Measurements from ENCODE around the gene ACOXL.
"Not testable (repeated sequence)": the region's sequence is repeated elsewhere in the genome, so short reads cannot be mapped to it uniquely, and the experiment has no call there.

Gene ACOXL

DNA sequence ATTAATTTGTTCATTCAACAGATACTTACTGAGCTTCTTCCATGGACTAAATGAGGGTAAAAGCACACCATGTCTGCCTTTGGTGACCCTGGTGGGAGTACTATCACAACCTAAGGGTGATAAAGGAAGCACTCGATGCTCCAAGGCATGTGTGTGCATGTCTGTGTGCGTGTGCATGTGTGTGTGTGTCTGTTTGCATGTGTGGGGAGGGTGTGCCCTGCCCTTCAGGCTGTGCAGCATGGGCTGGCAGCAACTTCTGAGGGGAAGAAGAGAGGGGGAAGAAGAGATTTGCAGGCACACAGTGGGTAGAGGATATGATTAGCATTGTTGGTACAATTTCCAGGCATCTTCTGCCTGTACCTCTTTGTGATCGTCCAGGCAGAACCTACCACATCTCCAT, 121.6 kb downstream of the ACOXL start:
- no peaks in the 10 kb centered on the region for H3K36me3 ChIP-seq (ENCODE audit: control insufficient read depth in 1 of 2, insufficient read depth in 2 of 2, low read depth in 1 of 2, low read length in 2 of 2)
- H2BK12ac ChIP-seq (ENCODE audit: low read length in 2 of 2): no peak overlapping the region
- no peak overlapping the region for H3K23ac ChIP-seq (ENCODE audit: low read length in 2 of 2)
- no peaks in the 10 kb centered on the region for H3K4me1 ChIP-seq (ENCODE audit: control insufficient read depth, insufficient read depth, low read depth, low read length)
- H3K18ac ChIP-seq (ENCODE audit: low read depth in 1 of 2, low read length in 2 of 2): no peak overlapping the region
- WGBS: 76% methylated on average over 3 of the region's 3 CpGs
- H3K27ac ChIP-seq (ENCODE audit: low read length, poor library complexity, severe bottlenecking): no peak overlapping the region
- no peaks in the 10 kb centered on the region for H3K79me1 ChIP-seq (replicated peaks; ENCODE audit: low read length, poor library complexity, severe bottlenecking)
- H3K9ac ChIP-seq (ENCODE audit: low read length): no peak overlapping the region
- no peak overlapping the region for H3K4ac ChIP-seq (ENCODE audit: low read depth in 1 of 2, low read length in 2 of 2)
- no peak for DNase-seq
- H4K8ac ChIP-seq (ENCODE audit: low read length): no peak overlapping the region
- H3K4me3 ChIP-seq (ENCODE audit: insufficient read depth in 1 of 2, low read depth in 1 of 2, low read length in 2 of 2): no peak overlapping the region
- H2AFZ ChIP-seq (ENCODE audit: low read depth, low read length): no peak overlapping the region
- no peak overlapping the region for H2BK5ac ChIP-seq (ENCODE audit: low read depth, low read length, poor library complexity, severe bottlenecking)
- H3K4me2 ChIP-seq (ENCODE audit: low read length, poor library complexity, severe bottlenecking): no peak overlapping the region
- no peak overlapping the region for H2BK15ac ChIP-seq (ENCODE audit: low read depth, poor library complexity, severe bottlenecking)
- no peak overlapping the region for H2AK5ac ChIP-seq (ENCODE audit: low read length, severe bottlenecking)
- peaks cover 24 to 49% of the 10 kb centered on the region in 2 experiments for H3K27me3 ChIP-seq (ENCODE audit: control insufficient read depth in 1 of 2, insufficient read depth in 1 of 2, low read length in 2 of 2)
- H4K91ac ChIP-seq (ENCODE audit: low read length): no peak overlapping the region
- H3K9me3 ChIP-seq (ENCODE audit: control insufficient read depth, low read length): no peaks in the 10 kb centered on the region
- H2BK120ac ChIP-seq (ENCODE audit: low read depth, low read length): no peak overlapping the region
- H3K14ac ChIP-seq (ENCODE audit: low read length in 2 of 2): no peak overlapping the region

DNA sequence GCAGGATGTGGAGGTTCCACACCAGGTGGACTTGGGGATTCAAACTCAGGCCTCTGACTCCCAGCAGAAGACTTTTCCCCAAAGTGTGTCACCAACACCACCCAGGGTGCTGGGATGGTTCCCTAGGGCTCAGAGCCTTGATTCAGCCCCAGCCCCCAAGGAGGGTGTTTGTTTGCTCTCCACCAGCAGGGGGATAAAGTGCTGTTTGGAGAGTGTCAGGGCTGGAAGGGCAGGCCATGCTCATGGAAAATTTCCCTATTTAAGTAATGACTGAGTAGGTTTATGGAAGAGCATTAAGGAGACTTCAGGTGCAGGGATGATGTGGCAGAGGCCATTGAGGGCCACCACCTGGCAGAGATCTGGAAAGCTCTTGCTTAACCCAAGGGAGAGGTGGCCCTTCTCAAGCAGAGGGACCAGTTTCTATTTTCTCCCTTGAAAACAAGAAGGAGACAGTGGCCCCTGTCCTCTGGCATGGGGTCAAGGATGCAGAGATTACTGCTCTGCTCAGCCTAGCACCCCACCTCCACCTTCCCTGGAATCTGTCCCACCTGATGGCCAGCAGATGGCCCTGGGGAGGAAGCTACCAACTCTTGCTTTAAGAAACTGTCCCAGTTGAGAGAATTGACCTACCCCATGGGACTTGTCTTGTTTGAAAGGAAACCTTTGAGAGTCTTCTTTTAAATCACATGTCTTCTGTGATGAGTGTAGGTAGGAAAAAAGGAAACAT, 122.1 kb downstream of the ACOXL start:
- no peaks in the 10 kb centered on the region for H3K4me1 ChIP-seq (ENCODE audit: control insufficient read depth, insufficient read depth, low read depth, low read length)
- H3K79me1 ChIP-seq (replicated peaks; ENCODE audit: low read length, poor library complexity, severe bottlenecking): no peaks in the 10 kb centered on the region
- H3K18ac ChIP-seq (ENCODE audit: low read depth in 1 of 2, low read length in 2 of 2): no peak overlapping the region
- no peak overlapping the region for H3K4me3 ChIP-seq (ENCODE audit: insufficient read depth in 1 of 2, low read depth in 1 of 2, low read length in 2 of 2)
- H3K27ac ChIP-seq (ENCODE audit: low read length, poor library complexity, severe bottlenecking): no peak overlapping the region
- H3K23ac ChIP-seq (ENCODE audit: low read length in 2 of 2): no peak overlapping the region
- H2AFZ ChIP-seq (ENCODE audit: low read depth, low read length): no peak overlapping the region
- H3K4ac ChIP-seq (ENCODE audit: low read depth in 1 of 2, low read length in 2 of 2): no peak overlapping the region
- H2BK5ac ChIP-seq (ENCODE audit: low read depth, low read length, poor library complexity, severe bottlenecking): no peak overlapping the region
- no peak overlapping the region for H4K91ac ChIP-seq (ENCODE audit: low read length)
- no peak overlapping the region for H3K9ac ChIP-seq (ENCODE audit: low read length)
- H3K36me3 ChIP-seq (ENCODE audit: control insufficient read depth in 1 of 2, insufficient read depth in 2 of 2, low read depth in 1 of 2, low read length in 2 of 2): no peaks in the 10 kb centered on the region
- no peak overlapping the region for H3K4me2 ChIP-seq (ENCODE audit: low read length, poor library complexity, severe bottlenecking)
- H4K8ac ChIP-seq (ENCODE audit: low read length): no peak overlapping the region
- H2BK120ac ChIP-seq (ENCODE audit: low read depth, low read length): no peak overlapping the region
- H2BK12ac ChIP-seq (ENCODE audit: low read length in 2 of 2): no peak overlapping the region
- no peaks in the 10 kb centered on the region for H3K9me3 ChIP-seq (ENCODE audit: control insufficient read depth, low read length)
- no peak overlapping the region for H2BK15ac ChIP-seq (ENCODE audit: low read depth, poor library complexity, severe bottlenecking)
- H3K27me3 ChIP-seq (ENCODE audit: control insufficient read depth in 1 of 2, insufficient read depth in 1 of 2, low read length in 2 of 2): peaks cover 28 to 51% of the 10 kb centered on the region in 2 experiments
- no peak overlapping the region for H2AK5ac ChIP-seq (ENCODE audit: low read length, severe bottlenecking)
- peak; percentile 16 for DNase-seq
- H3K14ac ChIP-seq (ENCODE audit: low read length in 2 of 2): no peak overlapping the region

DNA sequence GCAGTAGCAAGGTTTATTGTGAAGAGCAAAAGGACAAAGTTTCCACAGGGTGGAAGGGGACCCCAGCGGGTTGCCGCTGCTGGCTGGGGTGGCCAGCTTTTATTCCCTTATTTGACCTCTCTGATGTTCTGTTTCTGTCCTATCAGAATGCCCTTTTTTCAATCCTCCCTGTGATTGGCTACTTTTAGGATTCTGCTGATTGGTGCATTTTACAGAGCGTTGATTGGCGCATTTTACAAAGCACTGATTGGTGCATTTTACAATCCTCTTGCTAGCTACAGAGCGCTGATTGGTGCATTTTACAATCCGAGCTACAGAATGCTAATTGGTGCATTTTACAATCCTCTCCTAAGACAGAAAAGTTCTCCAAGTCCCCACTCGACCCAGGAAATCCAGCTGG, 123.5 kb downstream of the ACOXL start:
- H4K91ac ChIP-seq (ENCODE audit: low read length); H2BK15ac ChIP-seq (ENCODE audit: low read depth, poor library complexity, severe bottlenecking); H3K4me1 ChIP-seq (ENCODE audit: control insufficient read depth, insufficient read depth, low read depth, low read length); H3K18ac ChIP-seq (ENCODE audit: low read depth in 1 of 2, low read length in 2 of 2); DNase-seq; H3K9me3 ChIP-seq (ENCODE audit: control insufficient read depth, low read length); H3K79me1 ChIP-seq (replicated peaks; ENCODE audit: low read length, poor library complexity, severe bottlenecking); H3K4me3 ChIP-seq (ENCODE audit: insufficient read depth in 1 of 2, low read depth in 1 of 2, low read length in 2 of 2); H3K9ac ChIP-seq (ENCODE audit: low read length); H2BK120ac ChIP-seq (ENCODE audit: low read depth, low read length); H2BK12ac ChIP-seq (ENCODE audit: low read length in 2 of 2); H2BK5ac ChIP-seq (ENCODE audit: low read depth, low read length, poor library complexity, severe bottlenecking); H3K36me3 ChIP-seq (ENCODE audit: control insufficient read depth in 1 of 2, insufficient read depth in 2 of 2, low read depth in 1 of 2, low read length in 2 of 2); H2AK5ac ChIP-seq (ENCODE audit: low read length, severe bottlenecking); H4K8ac ChIP-seq (ENCODE audit: low read length); H3K4ac ChIP-seq (ENCODE audit: low read depth in 1 of 2, low read length in 2 of 2); H3K14ac ChIP-seq (ENCODE audit: low read length in 2 of 2); H3K4me2 ChIP-seq (ENCODE audit: low read length, poor library complexity, severe bottlenecking); H2AFZ ChIP-seq (ENCODE audit: low read depth, low read length); H3K27ac ChIP-seq (ENCODE audit: low read length, poor library complexity, severe bottlenecking); H3K23ac ChIP-seq (ENCODE audit: low read length in 2 of 2): not testable (repeated sequence)
- WGBS: 89% methylated on average over 7 of the region's 7 CpGs
- H3K27me3 ChIP-seq (ENCODE audit: control insufficient read depth in 1 of 2, insufficient read depth in 1 of 2, low read length in 2 of 2): peaks cover 34 to 53% of the 10 kb centered on the region in 2 experiments

DNA sequence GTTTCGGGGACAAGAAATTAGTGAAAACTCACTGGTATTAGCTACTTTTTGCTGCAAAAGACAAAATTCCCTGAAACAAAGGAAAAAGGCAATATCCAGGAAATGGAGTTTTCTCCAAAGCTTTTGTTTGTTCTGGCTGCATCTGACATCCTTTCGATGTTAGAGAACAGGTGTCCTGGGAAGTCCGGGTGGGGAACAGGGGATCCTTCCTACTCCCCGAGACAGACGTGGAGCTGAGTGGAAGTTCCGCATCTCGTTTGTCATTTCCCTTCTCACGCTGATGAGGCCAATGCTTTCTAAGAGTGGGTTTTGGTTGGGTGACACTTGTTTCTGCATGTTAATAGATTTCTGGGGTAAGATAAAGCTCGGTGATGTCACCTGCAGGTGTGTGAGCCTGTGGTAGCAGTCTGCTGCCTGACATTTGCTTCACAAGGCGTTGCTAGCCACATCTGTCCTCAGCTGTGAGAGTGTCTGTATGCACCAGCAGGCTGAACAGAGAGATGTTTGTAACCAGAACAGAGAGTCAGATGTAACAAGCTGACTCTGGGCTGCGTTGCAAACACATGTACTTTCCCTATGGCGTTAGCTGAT, 125.9 kb downstream of the ACOXL start:
- Histone ChIP-seq H4K91ac (ENCODE audit: low read length) (no peak overlapping the region), H2AFZ (ENCODE audit: low read depth, low read length) (no peak overlapping the region), H3K18ac (ENCODE audit: low read depth in 1 of 2, low read length in 2 of 2) (no peak overlapping the region), H3K4me3 (ENCODE audit: insufficient read depth in 1 of 2, low read depth in 1 of 2, low read length in 2 of 2) (no peak overlapping the region), H4K8ac (ENCODE audit: low read length) (no peak overlapping the region), H3K23ac (ENCODE audit: low read length in 2 of 2) (no peak overlapping the region), H3K79me1 (replicated peaks; ENCODE audit: low read length, poor library complexity, severe bottlenecking) (no peaks in the 10 kb centered on the region), H3K36me3 (ENCODE audit: control insufficient read depth in 1 of 2, insufficient read depth in 2 of 2, low read depth in 1 of 2, low read length in 2 of 2) (no peaks in the 10 kb centered on the region), H3K14ac (ENCODE audit: low read length in 2 of 2) (no peak overlapping the region), H3K27me3 (ENCODE audit: control insufficient read depth in 1 of 2, insufficient read depth in 1 of 2, low read length in 2 of 2) (peaks cover 47 to 73% of the 10 kb centered on the region in 2 experiments), H3K4me2 (ENCODE audit: low read length, poor library complexity, severe bottlenecking) (no peak overlapping the region), H2BK5ac (ENCODE audit: low read depth, low read length, poor library complexity, severe bottlenecking) (no peak overlapping the region), H3K27ac (ENCODE audit: low read length, poor library complexity, severe bottlenecking) (no peak overlapping the region), H3K9me3 (ENCODE audit: control insufficient read depth, low read length) (no peaks in the 10 kb centered on the region), H3K9ac (ENCODE audit: low read length) (no peak overlapping the region), H3K4me1 (ENCODE audit: control insufficient read depth, insufficient read depth, low read depth, low read length) (no peaks in the 10 kb centered on the region), H2BK120ac (ENCODE audit: low read depth, low read length) (no peak overlapping the region), H3K4ac (ENCODE audit: low read depth in 1 of 2, low read length in 2 of 2) (no peak overlapping the region), H2BK15ac (ENCODE audit: low read depth, poor library complexity, severe bottlenecking) (no peak overlapping the region), H2AK5ac (ENCODE audit: low read length, severe bottlenecking) (no peak overlapping the region), H2BK12ac (ENCODE audit: low read length in 2 of 2) (no peak overlapping the region)
- 73% methylated on average over 11 of the region's 12 CpGs for WGBS
- DNase-seq: no peak

Measured in mesenchymal stem cell (in vitro differentiated cells and primary cell).